Gastrocnemius medialis (tissue), 4 donors: ENCODE results near the gene IFT88.

Experiments
- CTCF ChIP-seq, 5 experiments: fragments of 450-650 bp in 3 of 5; fragments of 200-600 bp in 2 of 5; sonication (generic) in 2 of 5; IDR thresholded peaks in 4 of 5; conservative IDR thresholded peaks in 1 of 5; 1 replicate in 4 of 5; 2 replicates in 1 of 5; pipeline ENCODE4 v1.5.1; 2016 to 2019; ENCODE audit warnings: antibody characterized with exemption in 5 of 5, mild to moderate bottlenecking in 3 of 5, moderate library complexity in 3 of 5
- POLR2A ChIP-seq, 2 donors: fragments of 450-650 bp; IDR thresholded peaks; one replicate each; pipeline ENCODE4 v1.6.1; 2017; ENCODE audit warnings: antibody characterized with exemption in 2 of 2, mild to moderate bottlenecking in 2 of 2, moderate library complexity in 2 of 2

GRCh38 chr13:20528452-20528851 lies 38.5 kb upstream of the IFT88 start:
- no peak for TF ChIP-seq POLR2A (IDR thresholded peaks at IDR 0.05)
- no peak for TF ChIP-seq CTCF (IDR thresholded peaks at IDR 0.05 in 4 of 5, conservative IDR thresholded peaks at IDR 0.05 in 1 of 5)
